NCI-H1417 treated with DMSO at 0.1 percent for 48 hours (cell line): Measurements from ENCODE around the gene TCF7L2.
"Not testable (repeated sequence)": the region's sequence is repeated elsewhere in the genome, so short reads cannot be mapped to it uniquely, and the experiment has no call there.

Source experiments
- DNase-seq: peaks from one replicate; lab custom pipeline; 2025; lab: John Stamatoyannopoulos, UW

The TCF7L2 gene

DNA sequence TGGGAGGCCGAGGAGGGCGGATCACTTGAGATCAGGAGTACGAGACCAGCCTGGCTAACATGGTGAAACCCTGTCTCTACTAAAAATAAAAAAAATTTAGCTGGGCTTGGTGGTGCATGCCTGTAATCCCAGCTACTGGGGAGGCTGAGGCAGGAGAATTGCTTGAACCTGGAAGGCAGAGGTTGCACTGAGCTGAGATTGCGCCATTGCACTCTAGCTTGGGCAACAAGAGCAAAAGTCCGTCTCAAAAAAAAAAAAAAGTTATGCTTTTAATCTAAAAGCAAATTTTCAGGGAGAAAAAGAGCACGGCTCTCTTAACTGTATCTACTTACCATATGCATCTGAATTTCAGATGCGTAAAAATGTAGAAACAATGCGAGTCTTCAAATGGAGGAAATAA, 116.1 kb downstream of the TCF7L2 start:
- DNase-seq: not testable (repeated sequence)

DNA sequence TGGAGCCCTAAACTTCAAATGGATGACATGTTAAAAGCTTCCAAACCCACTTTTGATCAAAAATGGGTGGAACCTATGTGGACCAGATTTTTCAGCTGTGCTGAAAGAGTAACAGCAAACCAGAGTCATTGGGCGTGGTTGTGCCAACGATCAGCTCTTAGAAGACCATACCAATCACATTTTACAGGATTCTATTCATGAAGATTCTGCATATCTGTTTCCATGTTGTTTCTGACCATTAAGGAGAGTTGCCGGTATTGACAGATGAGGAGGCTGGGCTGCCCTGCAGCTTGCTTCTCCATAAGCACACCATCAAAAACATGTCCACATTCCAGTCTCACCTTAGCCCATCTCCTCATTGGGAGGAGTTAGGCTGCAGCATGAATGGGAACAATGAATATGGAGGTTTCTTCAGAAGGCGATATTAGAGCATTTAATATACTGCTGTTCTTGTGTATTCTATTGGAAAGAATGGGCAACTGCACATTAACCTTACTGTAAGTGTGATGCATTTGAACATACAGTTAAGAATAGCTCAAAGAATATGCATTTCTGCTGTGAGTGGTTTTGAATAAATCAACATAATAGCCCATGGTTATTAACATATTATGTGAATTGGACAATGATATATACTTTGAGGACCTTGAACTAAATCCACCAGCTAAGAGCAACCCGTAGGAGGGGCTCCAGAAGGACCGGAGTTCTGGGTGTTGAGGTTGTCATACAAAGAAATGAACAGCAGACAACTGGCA, 116.7 kb downstream of the TCF7L2 start:
- no peak for DNase-seq

GRCh38 chr10:113067501-113067900, 117.5 kb downstream of the TCF7L2 start:
- DNase-seq: no peak

DNA sequence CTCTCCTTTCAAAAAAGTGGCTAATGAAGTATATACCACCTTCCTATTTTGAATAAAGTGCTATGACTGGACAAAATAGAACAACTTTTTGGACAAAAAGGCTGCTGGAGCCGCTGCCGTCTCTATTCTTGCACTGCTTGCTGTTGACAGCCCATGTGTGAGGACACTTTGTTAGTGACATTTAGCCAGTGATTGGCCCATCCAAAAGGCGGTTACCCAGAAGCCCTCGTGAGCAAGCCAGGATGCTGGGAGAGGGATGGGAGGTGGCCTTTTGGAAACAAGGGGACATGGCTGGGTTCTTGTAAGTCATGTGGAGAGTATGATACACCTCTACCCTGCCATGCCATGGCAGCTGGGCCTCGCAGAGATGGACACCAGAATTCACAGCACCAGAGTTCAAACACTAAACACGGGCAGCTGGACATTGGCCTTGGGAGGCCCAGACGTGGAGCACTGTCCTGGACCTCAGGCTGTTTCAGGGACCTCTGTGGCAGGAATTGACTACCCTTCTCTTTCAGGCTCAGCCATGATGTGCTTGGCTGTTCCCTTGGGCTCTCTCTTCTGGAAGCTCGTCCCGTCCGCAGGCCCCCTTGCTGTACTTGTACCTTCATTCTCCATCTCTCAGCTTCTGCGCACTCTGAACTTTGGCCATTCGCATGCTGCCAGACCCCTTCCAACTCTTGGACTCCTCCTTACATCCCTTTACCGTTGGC, 118.3 kb downstream of the TCF7L2 start:
- no peak for DNase-seq

- DNase-seq: no peak
These were observed 119.5 kb downstream of the TCF7L2 start for GRCh38 chr10:113069595-113069994.

- no peak for DNase-seq
These were observed 121.4 kb downstream of the TCF7L2 start for GRCh38 chr10:113071446-113071845.

DNA sequence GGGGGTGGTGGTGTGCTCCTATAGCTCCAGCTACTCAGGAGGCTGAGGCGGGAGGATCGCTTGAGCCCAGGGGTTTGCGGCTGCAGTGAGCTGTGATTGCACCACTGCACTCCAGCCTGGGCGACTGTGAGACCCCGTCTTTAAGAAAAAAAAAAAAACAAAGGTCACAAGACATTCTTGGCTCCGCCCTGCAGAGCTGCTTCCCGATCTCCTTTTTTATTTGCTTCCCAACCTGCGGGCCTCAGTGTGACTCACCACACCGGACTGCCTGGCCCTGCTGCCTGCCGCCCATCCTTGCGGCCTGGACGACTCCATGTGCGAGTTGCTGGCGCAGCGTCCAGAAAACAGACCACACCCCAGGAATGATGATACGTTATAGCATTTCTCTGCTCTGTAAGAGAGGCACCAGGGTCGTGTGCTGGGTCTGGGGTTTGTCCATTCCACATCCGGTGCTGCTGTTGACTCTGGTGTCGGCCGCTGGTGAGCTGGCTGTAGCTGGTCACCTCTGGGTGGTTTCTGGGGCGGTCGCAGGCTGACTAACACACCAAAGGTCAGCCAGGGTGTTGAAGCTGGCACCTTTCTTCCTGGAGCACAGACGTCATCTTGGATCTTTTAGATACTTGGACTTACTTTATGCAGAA, 123.6 kb downstream of the TCF7L2 start:
- no peak for DNase-seq

GRCh38 chr10:113076949-113077348, 126.9 kb downstream of the TCF7L2 start:
- no peak for DNase-seq

- DNase-seq: no peak
These were observed 128.3 kb downstream of the TCF7L2 start for GRCh38 chr10:113078282-113078907.

DNA sequence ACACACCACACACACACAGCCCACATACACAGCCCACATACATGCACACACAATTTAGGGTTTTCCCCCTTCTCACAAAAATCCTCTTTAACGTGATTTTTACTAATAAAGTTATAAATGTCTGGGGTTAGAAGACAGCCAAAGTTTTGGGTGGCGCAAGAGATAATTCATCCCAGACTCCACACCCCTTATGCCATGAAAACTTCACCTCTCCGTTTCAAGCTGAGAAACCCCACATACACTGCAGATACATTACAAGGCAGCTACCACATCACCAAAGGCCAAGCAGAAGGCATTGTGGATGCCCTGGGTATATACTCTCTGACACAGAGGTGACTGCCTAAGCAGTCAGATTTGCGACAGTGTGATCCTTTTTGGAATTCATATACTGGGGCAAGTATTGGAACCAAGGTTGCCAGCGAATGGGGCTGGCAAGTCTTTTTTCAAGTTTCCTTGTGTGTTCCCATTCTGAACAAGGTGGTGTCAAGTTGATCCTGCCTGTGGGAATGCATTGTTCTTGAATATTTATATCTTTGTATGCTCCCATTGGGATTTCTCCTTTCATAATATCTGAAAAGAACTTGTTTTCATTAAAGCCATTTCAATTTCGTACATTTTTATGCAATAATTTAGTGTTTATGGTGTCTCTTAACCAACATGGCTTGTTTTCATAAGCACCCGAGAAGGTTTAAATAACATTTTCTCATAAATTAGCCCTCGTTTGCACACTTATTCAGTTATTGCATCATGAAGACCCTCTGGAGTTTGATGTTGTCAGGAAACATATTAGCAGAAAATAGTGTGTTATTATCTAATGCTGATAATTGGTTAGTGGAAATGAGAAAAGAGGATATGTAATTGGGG, 130.2 kb downstream of the TCF7L2 start:
- no peak for DNase-seq

DNA sequence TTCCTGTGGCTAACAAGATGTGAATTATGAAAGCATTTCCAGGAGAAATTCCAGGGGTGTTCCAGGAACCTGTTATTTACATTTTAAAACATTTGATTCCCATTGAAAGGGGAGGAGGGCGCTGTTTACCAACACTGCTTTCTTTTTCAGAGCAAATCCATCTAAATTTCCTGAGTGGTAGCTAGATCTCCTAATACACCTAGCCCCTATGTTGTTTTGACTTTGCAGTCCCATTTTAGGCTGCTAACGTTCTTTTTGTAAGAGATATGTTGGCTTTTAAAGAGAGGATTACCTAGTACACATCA, 130.8 kb downstream of the TCF7L2 start:
- DNase-seq: no peak

GRCh38 chr10:113084031-113084430, 134.0 kb downstream of the TCF7L2 start:
- no peak for DNase-seq

GRCh38 chr10:113085776-113086175, 135.7 kb downstream of the TCF7L2 start:
- no peak for DNase-seq

DNA sequence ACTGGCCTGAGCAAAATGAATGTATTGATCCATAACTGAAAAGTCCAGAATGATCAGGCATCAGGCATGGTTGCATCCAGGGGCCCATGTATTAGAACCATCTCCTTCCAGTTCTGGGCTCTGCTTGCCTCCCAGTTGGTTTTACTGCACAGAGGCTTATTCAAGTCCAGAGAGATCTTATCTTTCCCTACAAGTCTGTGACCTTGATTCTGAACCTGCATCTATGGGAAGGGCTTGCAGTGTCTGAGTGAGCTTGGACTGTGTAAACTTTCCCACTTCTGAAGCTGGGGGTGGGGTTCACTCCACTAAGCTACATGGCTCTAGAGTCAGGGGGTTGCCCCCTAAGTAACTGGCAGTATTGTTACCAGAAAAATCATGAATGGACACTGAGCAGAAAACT, 136.2 kb downstream of the TCF7L2 start:
- DNase-seq: no peak

GRCh38 chr10:113087165-113088029, 137.3 kb downstream of the TCF7L2 start:
- DNase-seq: no peak

GRCh38 chr10:113088194-113088593, 138.1 kb downstream of the TCF7L2 start:
- no peak for DNase-seq

GRCh38 chr10:113089551-113089950, 139.5 kb downstream of the TCF7L2 start:
- DNase-seq: no peak

GRCh38 chr10:113091920-113092319, 141.9 kb downstream of the TCF7L2 start:
- no peak for DNase-seq

DNA sequence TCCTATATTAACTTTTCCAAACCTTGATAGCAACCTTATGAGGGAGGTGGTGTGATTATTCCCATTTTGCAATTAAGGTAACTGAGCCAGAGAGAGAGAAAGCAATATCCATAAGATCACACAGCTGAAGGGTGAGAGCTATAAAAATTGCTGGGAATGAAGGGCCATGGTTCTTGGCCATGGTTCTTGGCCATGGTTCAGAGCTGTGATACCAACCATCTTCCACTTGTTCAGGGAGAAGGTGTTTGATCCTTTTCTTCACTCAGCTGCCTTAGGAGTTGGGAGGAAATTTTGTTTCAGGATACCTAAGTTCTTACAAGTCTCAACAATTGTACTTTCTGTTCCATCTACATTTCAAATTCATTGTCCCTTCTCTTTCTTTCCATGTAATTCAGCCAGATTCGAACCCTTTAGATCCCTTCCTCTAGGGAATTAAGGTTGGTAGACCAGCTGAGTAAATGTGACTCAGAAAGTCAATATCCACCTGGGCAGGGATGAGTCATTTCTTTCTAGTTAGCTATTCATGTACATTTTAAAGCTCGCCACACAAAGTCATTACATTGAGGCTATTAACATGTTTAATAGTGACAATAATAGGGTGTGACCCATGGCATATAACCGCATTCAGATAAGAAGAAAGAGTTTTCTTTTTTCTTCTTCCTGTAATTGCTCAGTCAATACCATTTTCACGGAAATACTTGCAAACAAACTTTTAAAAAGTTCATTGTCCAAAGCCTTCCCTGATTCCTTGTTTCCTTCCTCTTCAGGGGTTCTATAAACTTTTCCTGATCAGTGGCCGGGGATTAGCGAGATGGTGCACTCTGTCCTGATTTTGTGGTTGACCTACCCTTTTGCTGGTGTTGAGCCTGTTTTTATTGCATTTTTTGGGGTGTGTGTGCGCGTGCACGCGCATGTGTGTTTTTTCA, 143.4 kb downstream of the TCF7L2 start:
- no peak for DNase-seq

- DNase-seq: no peak
These were observed 144.1 kb downstream of the TCF7L2 start for GRCh38 chr10:113094114-113094486.
